Right lobe of liver (tissue), 6 donors: ENCODE results near the gene AMMECR1. TPM values are rescaled to one million over a fixed set of nuclear protein-coding genes. Genes with fewer than 3 reads are reported as not detected.
A peak's percentile ranks its signal among the peaks of the same experiment; 100 is the strongest.
"Not testable (repeated sequence)": the region's sequence is repeated elsewhere in the genome, so short reads cannot be mapped to it uniquely, and the experiment has no call there.

Experiments used
- ATAC-seq, 4 donors: fragments of 200-7000 bp; cut with Tn5 transposase; one replicate each; pipeline ENCODE4 v1.9.1; 2020; ENCODE audit warnings: mild to moderate bottlenecking in 4 of 4, moderate library complexity in 4 of 4
- DNase-seq, 3 donors: peaks; one replicate each; pipeline ENCODE4 v3.0.0-alpha.2; 2020
- H3K27ac ChIP-seq, 3 donors: fragments of 200-600 bp; one replicate each; pipeline ENCODE4 v1.8.0; 2022
- H3K27me3 ChIP-seq, 2 donors: fragments of 200-600 bp; one replicate each; pipeline ENCODE4 v1.8.0; 2022
- H3K36me3 ChIP-seq, 4 donors: fragments of 200-600 bp; sonication (generic) in 1 of 4; one replicate each; pipeline versions ENCODE4 v1.5.1 to v1.8.0; 2017 to 2022; ENCODE audit warnings: control low read depth in 1 of 4
- H3K4me1 ChIP-seq, 4 donors: fragments of 200-600 bp; sonication (generic) in 1 of 4; one replicate each; pipeline versions ENCODE4 v1.5.1 to v1.8.0; 2017 to 2022; ENCODE audit warnings: control low read depth in 1 of 4
- H3K4me3 ChIP-seq, 3 donors: fragments of 200-600 bp; one replicate each; pipeline ENCODE4 v1.8.0; 2022
- H3K9me3 ChIP-seq, 4 donors: fragments of 200-600 bp; sonication (generic) in 1 of 4; one replicate each; pipeline versions ENCODE4 v1.5.1 to v1.8.0; 2017 to 2022; ENCODE audit warnings: control low read depth in 1 of 4
- CTCF ChIP-seq, 4 donors: fragments of 200-600 bp in 3 of 4; fragments of 450-650 bp in 1 of 4; IDR thresholded peaks; one replicate each; pipeline versions ENCODE4 v1.5.1 to v1.8.0; 2016 to 2022; ENCODE audit warnings: antibody characterized with exemption in 4 of 4, mild to moderate bottlenecking in 2 of 4
- POLR2A ChIP-seq: fragments of 450-650 bp; IDR thresholded peaks from one replicate; pipeline ENCODE4 v1.6.1; 2017; ENCODE audit warnings: antibody characterized with exemption, mild to moderate bottlenecking
- WGBS: methylation state at CpG from one replicate; pipeline ENCODE4 v1.1.6; 2018; ENCODE audit warnings: low coverage, low lambda C conversion rate; ENCODE audit not compliant: insufficient coverage; ENCODE audit errors: missing lambda C conversion rate; 5-methylcytosine and 5-hydroxymethylcytosine counted together
- intact Hi-C, 2 donors: fragments of 100-400 bp; cut with DNase I; formaldehyde crosslinking; loops; one replicate each; pipeline versions ENCODE4 v1.11.2 to v1.14.1; 2022
- total RNA-seq, 6 experiments: library from RNA; depleted of rRNA in 2 of 6; stranded (reverse); fragments of >200 nt in 2 of 6; fragmentation: NEBNext Ultra II Directional in 3 of 6; extraction: Animal tissue kit (Norgen Biotek cat#: 25700) in 3 of 6; gene quantifications; one replicate each; pipeline versions ENCODE4 v1.1.0 to v1.2.4, GENCODE V29; 2016 to 2023
- donor health status: DM: no; HTN: yes; CAD: no.
- donor health status: DM: no; HTN: no; CAD: no.
- donor health status: DM: no; HTN: no; CAD: no.
- donor health status: DM: no; HTN: yes; CAD: no.
- donor health status: DM: no; HTN: yes; CAD: no.

The AMMECR1 gene
- total RNA-seq, 6 experiments from 2014 or later, result 3.1 to 3.9 (median 3.4) TPM

- ATAC-seq, H3K27ac ChIP-seq, H3K27me3 ChIP-seq, H3K36me3 ChIP-seq, H3K4me1 ChIP-seq, intact Hi-C loops, H3K9me3 ChIP-seq: not testable (repeated sequence)
- DNase-seq, result peak; percentile 39 to 65 (median 47)
- WGBS, result 31% methylated on average over 7 of the region's 21 CpGs
- H3K4me3 ChIP-seq, result peak overlapping the region in 2 of 3 donors; percentile 33 to 49
Observed at GRCh38 chrX:110229497-110230111, 88.3 kb downstream of the AMMECR1 start.

GRCh38 chrX:110228453-110228852, 89.4 kb downstream of the AMMECR1 start:
- no peaks in the 10 kb centered on the region for H3K27me3 ChIP-seq
- ATAC-seq, result no peak
- intact Hi-C loops, result no loop called here
- no peak overlapping the region for H3K4me3 ChIP-seq
- no peaks in the 10 kb centered on the region for H3K4me1 ChIP-seq
- 65% methylated on average over 5 of the region's 5 CpGs for WGBS
- H3K36me3 ChIP-seq, result no peaks in the 10 kb centered on the region
- no peaks in the 10 kb centered on the region for H3K9me3 ChIP-seq
- DNase-seq, result no peak
- TF ChIP-seq CTCF (IDR thresholded peaks at IDR 0.05) (no peak), POLR2A (no peak)
- H3K27ac ChIP-seq, result no peak overlapping the region

GRCh38 chrX:110226931-110227330, 91.0 kb downstream of the AMMECR1 start:
- Histone ChIP-seq H3K36me3 (no peaks in the 10 kb centered on the region), H3K27ac (no peak overlapping the region), H3K4me1 (no peaks in the 10 kb centered on the region), H3K27me3 (no peaks in the 10 kb centered on the region), H3K9me3 (no peaks in the 10 kb centered on the region), H3K4me3 (no peak overlapping the region)
- TF ChIP-seq POLR2A (no peak), CTCF (IDR thresholded peaks at IDR 0.05) (no peak)
- WGBS, result 76% methylated on average over 2 of the region's 2 CpGs
- DNase-seq, result no peak
- no peak for ATAC-seq
- intact Hi-C loops, result no loop called here

GRCh38 chrX:110224926-110225617, 92.8 kb downstream of the AMMECR1 start:
- H3K4me1 ChIP-seq, result no peaks in the 10 kb centered on the region
- H3K27ac ChIP-seq, result no peak overlapping the region
- WGBS, result 27% methylated on average over 3 of the region's 3 CpGs
- H3K4me3 ChIP-seq, result no peak overlapping the region
- no peaks in the 10 kb centered on the region for H3K36me3 ChIP-seq
- intact Hi-C loops, result no loop called here
- TF ChIP-seq CTCF (IDR thresholded peaks at IDR 0.05) (no peak), POLR2A (no peak)
- DNase-seq (no peak), ATAC-seq (no peak)
- no peaks in the 10 kb centered on the region for H3K27me3 ChIP-seq
- H3K9me3 ChIP-seq, result no peaks in the 10 kb centered on the region

GRCh38 chrX:110222497-110223257, 95.2 kb downstream of the AMMECR1 start:
- 82% methylated on average over 1 of the region's 2 CpGs for WGBS
- TF ChIP-seq POLR2A, result no peak
- TF ChIP-seq CTCF (IDR thresholded peaks at IDR 0.05), result no peak

More at GRCh38 chrX:110222497-110223257, 95.2 kb downstream of the AMMECR1 start:
- H3K4me3 ChIP-seq, result no peak overlapping the region
- intact Hi-C loops, result no loop called here
- no peaks in the 10 kb centered on the region for H3K4me1 ChIP-seq
- DNase-seq (no peak), ATAC-seq (no peak)
- H3K27ac ChIP-seq, result no peak overlapping the region
- no peaks in the 10 kb centered on the region for H3K9me3 ChIP-seq
- H3K27me3 ChIP-seq, result no peaks in the 10 kb centered on the region
- H3K36me3 ChIP-seq, result no peaks in the 10 kb centered on the region
